ENCODE data around the gene CELF2.

Gene CELF2

DNA sequence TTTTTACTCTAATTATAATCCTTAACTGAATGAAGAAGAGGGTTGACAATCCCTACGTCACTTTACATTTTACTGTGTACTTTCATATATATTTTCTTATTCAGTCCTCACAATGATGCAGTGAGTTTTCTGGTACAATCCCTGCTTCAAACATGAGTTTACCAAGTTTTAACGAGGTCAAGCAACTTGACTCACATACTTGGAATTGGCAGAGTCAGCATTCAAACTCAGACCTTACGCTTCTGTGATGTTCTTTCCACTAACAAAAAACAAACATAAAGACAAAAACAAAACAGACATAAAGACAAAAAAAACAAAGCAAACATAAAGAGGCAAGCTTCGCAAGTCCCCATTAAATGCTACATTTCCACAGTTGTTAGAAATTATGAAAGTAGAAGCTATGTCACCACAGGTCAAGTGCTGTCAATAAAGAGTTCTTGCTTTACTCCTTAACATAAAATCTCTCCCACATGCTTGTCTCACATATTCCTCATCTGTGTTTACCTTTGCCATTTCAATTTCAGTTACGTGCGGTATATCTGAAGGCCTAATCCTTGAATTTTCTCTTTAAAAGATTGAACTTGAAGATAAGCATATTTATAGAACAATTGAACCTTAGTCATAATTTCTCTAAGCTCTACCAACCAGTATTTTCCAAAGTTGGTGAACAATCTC is 217.3 kb downstream of the CELF2 start:
- H3K36me3 ChIP-seq: no peaks in the 10 kb centered on the region
- H3K9me3 ChIP-seq: no peaks in the 10 kb centered on the region
- DNase-seq: no peak
- H3K27me3 ChIP-seq: no peaks in the 10 kb centered on the region
- no peak overlapping the region for H3K4me3 ChIP-seq (ENCODE audit: low read depth, low read length)
- TF ChIP-seq, protein P1, sequence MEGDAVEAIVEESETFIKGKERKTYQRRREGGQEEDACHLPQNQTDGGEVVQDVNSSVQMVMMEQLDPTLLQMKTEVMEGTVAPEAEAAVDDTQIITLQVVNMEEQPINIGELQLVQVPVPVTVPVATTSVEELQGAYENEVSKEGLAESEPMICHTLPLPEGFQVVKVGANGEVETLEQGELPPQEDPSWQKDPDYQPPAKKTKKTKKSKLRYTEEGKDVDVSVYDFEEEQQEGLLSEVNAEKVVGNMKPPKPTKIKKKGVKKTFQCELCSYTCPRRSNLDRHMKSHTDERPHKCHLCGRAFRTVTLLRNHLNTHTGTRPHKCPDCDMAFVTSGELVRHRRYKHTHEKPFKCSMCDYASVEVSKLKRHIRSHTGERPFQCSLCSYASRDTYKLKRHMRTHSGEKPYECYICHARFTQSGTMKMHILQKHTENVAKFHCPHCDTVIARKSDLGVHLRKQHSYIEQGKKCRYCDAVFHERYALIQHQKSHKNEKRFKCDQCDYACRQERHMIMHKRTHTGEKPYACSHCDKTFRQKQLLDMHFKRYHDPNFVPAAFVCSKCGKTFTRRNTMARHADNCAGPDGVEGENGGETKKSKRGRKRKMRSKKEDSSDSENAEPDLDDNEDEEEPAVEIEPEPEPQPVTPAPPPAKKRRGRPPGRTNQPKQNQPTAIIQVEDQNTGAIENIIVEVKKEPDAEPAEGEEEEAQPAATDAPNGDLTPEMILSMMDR (IDR thresholded peaks at IDR 0.05; ENCODE audit: low read depth, low read length): no peak
- H3K4me1 ChIP-seq: no peaks in the 10 kb centered on the region

DNA sequence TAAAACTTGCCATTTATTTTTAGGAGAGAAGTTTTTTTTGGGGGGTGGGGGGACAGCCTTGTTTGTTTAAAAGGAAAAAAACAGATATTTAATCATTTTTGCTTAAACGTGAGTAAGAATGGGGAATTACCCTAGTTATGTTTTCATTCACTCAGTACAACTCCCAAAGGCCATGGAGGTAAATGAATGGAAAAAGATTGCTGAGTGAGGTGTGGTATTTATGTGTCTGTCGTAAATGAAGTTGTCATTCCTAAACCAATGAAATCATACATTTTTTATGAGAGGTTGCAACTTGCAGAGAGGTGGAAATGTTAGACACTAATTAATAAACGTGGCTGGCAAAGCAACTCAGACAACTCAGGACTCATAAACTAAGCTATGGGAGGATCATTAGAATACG is 218.1 kb downstream of the CELF2 start:
- DNase-seq: no peak
- TF ChIP-seq, protein P1 (IDR thresholded peaks at IDR 0.05; ENCODE audit: low read depth, low read length): no peak
- Histone ChIP-seq H3K36me3 (no peaks in the 10 kb centered on the region), H3K4me1 (no peaks in the 10 kb centered on the region), H3K27me3 (no peaks in the 10 kb centered on the region), H3K9me3 (no peaks in the 10 kb centered on the region), H3K4me3 (ENCODE audit: low read depth, low read length) (no peak overlapping the region)

DNA sequence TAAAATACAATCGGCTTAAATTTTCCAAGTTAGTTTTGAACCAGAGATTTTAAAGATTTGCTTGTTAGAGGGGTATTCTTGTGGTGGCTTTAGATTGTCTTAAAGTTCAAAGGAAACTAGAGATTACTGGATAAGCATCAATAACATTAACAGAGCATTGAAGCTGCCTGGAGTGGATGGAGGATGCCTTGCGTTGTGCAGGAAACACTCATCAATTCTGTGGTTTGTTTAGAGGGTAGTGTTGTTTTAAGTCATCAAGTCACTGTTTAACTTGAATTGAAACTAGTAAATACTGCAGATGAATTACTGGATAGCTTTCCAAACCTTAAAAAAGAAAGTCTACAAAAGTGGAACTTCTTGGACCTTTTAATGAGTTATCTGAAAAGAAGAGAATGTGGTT is 218.6 kb downstream of the CELF2 start:
- TF ChIP-seq, protein P1 (IDR thresholded peaks at IDR 0.05; ENCODE audit: low read depth, low read length): no peak
- H3K9me3 ChIP-seq: no peaks in the 10 kb centered on the region
- no peak for DNase-seq
- no peaks in the 10 kb centered on the region for H3K36me3 ChIP-seq
- H3K4me1 ChIP-seq: no peaks in the 10 kb centered on the region
- no peaks in the 10 kb centered on the region for H3K27me3 ChIP-seq
- no peak overlapping the region for H3K4me3 ChIP-seq (ENCODE audit: low read depth, low read length)

DNA sequence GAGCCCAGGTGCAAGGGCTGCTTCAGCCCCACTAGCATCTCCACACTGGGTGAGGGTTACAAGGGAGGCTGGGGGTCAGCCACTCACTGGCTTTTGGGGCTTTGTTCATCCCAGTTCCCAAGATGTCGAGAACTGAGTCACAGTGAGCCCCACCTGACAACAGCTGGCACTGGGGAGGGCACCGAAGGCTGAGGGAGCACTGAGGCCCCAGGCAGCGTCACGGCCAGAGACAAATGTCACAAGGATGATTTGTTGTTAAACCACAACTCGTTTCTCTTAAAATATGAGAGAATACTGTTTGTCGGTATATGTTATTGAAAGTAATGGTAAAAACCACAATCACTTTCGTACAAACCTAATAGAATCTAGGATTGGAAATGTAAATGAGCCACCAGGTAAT is 219.9 kb downstream of the CELF2 start:
- Histone ChIP-seq H3K9me3 (no peaks in the 10 kb centered on the region), H3K4me3 (ENCODE audit: low read depth, low read length) (no peak overlapping the region), H3K36me3 (no peaks in the 10 kb centered on the region), H3K27me3 (no peaks in the 10 kb centered on the region), H3K4me1 (no peaks in the 10 kb centered on the region)
- TF ChIP-seq, protein P1 (IDR thresholded peaks at IDR 0.05; ENCODE audit: low read depth, low read length): no peak
- no peak for DNase-seq

DNA sequence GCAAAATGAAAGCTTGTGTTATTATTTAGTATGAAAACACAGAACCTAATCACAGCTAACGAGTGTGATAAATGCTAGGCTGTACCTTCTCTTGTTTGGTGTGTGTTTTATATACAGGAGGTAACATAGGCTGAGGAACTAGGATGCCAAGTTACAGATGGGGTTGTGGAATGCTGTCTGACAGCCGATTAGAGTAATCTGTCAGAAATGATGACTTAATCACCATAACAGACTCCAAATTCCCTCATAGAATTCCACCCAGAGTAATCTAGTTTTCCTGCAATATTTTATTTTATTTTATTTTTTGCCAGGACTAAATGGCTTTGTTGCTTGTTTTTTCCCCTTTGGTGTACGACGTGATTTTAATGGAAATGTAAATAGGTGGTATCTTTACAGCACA is 221.2 kb downstream of the CELF2 start:
- Histone ChIP-seq H3K27me3 (no peaks in the 10 kb centered on the region), H3K9me3 (no peaks in the 10 kb centered on the region), H3K36me3 (no peaks in the 10 kb centered on the region), H3K4me1 (no peaks in the 10 kb centered on the region), H3K4me3 (ENCODE audit: low read depth, low read length) (no peak overlapping the region)
- TF ChIP-seq, protein P1 (IDR thresholded peaks at IDR 0.05; ENCODE audit: low read depth, low read length): no peak
- DNase-seq: no peak

DNA sequence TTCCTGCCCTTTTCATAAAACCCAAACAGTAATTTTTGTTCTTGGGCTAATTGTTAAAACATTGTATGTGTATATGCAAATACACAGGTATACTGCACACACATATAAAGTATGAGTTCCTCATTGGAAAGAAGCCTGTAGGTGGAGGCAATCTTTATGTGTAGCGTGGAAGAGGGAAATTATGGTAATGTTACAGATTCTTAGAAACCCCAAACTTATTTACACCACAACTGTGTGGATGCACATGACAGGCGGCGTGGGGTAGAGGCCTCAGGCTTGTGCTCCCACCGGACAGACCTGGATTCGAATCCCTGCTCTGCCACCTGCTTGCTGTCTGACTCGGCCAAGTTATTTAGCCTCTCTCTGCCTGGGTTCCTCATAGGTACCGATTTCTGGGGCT is 223.0 kb downstream of the CELF2 start:
- Histone ChIP-seq H3K4me1 (no peaks in the 10 kb centered on the region), H3K36me3 (no peaks in the 10 kb centered on the region), H3K9me3 (no peaks in the 10 kb centered on the region), H3K27me3 (no peaks in the 10 kb centered on the region), H3K4me3 (ENCODE audit: low read depth, low read length) (no peak overlapping the region)
- no peak for DNase-seq
- TF ChIP-seq, protein P1 (IDR thresholded peaks at IDR 0.05; ENCODE audit: low read depth, low read length): no peak

Measured in BE2C (cell line).